A549 (cell line): Measurements from ENCODE around the gene MED26.

ENCODE experiments used
- CTCF ChIP-seq: fragments of >200 bp; sonication (Bioruptor Twin); formaldehyde crosslinking; IDR thresholded peaks from 3 replicates; pipeline ENCODE4 v1.5.1; 2016
- ELK1 ChIP-seq: fragments of 150-350 bp; IDR thresholded peaks from 2 replicates; pipeline ENCODE4 v1.6.1; 2014; ENCODE audit warnings: low read depth, mild to moderate bottlenecking, low read length
- EP300 ChIP-seq, 2 experiments: fragments of >200 bp; sonication (Bioruptor Twin); formaldehyde crosslinking; IDR thresholded peaks; 2 replicates in 1 of 2; 3 replicates in 1 of 2; pipeline ENCODE4 v1.6.1; 2016 to 2017
- HMGXB4 ChIP-seq: fragments of 250-450 bp; sonication (Bioruptor Pico); IDR thresholded peaks from 2 replicates; pipeline ENCODE4 v1.5.0; 2021; ENCODE audit warnings: mild to moderate bottlenecking, moderate library complexity, borderline replicate concordance
- MYC ChIP-seq: IDR thresholded peaks from 2 replicates; pipeline ENCODE4 v1.6.1; 2012; ENCODE audit warnings: mild to moderate bottlenecking, inconsistent platforms, low read length, improper control_type of control experiment, borderline replicate concordance
- NPAS2 ChIP-seq: fragments of 250-450 bp; sonication (Bioruptor Pico); IDR thresholded peaks from 2 replicates; pipeline ENCODE4 v1.8.0; 2022; ENCODE audit warnings: mild to moderate bottlenecking, moderate library complexity, borderline replicate concordance
- PBX3 ChIP-seq: IDR thresholded peaks from 2 replicates; pipeline ENCODE4 v1.6.1; 2012
- POLR2A ChIP-seq: IDR thresholded peaks from 2 replicates; pipeline ENCODE4 v1.6.1; 2012; ENCODE audit warnings: mild to moderate bottlenecking, low read length
- ZC3H11A ChIP-seq: fragments of 450-650 bp; IDR thresholded peaks from 2 replicates; pipeline ENCODE4 v1.6.1; 2014; ENCODE audit warnings: antibody characterized with exemption, mild to moderate bottlenecking

GRCh38 chr19:16542045-16542909, 85.7 kb downstream of the MED26 start, which contains the start of gene CHERP:
- TF ChIP-seq POLR2A (peak; percentile 73), CTCF (no peak), EP300 (IDR thresholded peaks at IDR 0.05) (no peak), MYC (no peak), ZC3H11A (no peak), PBX3 (no peak), NPAS2 (no peak), HMGXB4 (CRISPR knock-in tag) (no peak), ELK1 (0 out of 2 replicates have a peak, but pooled peaks have one; percentile 25)
